AG10803 (cell line): ENCODE data around the gene CRPPA.

Experiments
- DNase-seq: peaks from one replicate; pipeline ENCODE4 v3.0.0; 2010; ENCODE audit warnings: low read depth
- H3K4me3 ChIP-seq: 2 replicates; pipeline ENCODE4 v1.5.1; 2011; ENCODE audit warnings: mild to moderate bottlenecking, low read length, control low read depth
- TF ChIP-seq, protein P1 (sequence below): conservative IDR thresholded peaks from 2 replicates; pipeline ENCODE4 v1.5.1; 2011; ENCODE audit warnings: mild to moderate bottlenecking, low read length, control low read depth, inconsistent platforms

The CRPPA gene

DNA sequence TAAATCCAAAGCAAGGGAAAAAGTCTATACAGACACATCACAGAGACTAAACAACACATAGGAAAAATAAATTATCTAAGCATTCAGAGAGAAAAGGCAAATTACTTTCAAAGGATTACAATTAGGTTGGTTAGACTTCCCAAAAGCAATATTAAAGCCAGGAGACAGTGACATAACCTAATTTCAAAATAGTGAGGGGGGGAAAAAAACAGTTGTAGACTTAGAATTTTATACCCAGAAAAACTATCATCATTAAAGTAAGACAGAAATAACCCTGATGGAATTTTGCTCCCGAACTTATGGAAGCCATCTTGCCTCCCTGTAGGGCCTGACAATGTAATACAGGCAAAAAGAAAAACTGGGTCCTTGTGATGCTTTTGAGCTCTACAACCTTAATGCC, 18.4 kb downstream of the CRPPA start:
- DNase-seq: no peak
- H3K4me3 ChIP-seq: no peak overlapping the region
- TF ChIP-seq, protein P1, sequence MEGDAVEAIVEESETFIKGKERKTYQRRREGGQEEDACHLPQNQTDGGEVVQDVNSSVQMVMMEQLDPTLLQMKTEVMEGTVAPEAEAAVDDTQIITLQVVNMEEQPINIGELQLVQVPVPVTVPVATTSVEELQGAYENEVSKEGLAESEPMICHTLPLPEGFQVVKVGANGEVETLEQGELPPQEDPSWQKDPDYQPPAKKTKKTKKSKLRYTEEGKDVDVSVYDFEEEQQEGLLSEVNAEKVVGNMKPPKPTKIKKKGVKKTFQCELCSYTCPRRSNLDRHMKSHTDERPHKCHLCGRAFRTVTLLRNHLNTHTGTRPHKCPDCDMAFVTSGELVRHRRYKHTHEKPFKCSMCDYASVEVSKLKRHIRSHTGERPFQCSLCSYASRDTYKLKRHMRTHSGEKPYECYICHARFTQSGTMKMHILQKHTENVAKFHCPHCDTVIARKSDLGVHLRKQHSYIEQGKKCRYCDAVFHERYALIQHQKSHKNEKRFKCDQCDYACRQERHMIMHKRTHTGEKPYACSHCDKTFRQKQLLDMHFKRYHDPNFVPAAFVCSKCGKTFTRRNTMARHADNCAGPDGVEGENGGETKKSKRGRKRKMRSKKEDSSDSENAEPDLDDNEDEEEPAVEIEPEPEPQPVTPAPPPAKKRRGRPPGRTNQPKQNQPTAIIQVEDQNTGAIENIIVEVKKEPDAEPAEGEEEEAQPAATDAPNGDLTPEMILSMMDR: no peak

DNA sequence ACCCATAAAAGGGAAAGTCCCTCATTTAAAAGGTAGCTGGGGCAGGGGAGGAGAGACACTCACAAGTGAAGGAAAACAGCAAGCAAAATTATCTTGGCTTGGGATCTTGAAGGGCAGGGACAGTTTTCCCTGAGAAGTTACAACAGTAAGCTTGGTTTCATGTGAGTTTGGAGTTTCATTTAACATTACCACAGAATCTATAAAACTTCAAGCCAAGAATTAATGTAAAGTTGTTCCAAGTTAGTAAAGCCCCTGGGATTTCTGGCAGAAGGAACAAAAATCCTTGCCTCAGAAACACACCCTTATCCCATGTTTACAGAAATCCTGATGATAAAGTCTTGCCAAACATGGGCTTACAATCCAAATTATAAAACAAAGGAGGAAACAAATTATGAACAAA, 19.2 kb downstream of the CRPPA start:
- DNase-seq: no peak
- TF ChIP-seq, protein P1: no peak

DNA sequence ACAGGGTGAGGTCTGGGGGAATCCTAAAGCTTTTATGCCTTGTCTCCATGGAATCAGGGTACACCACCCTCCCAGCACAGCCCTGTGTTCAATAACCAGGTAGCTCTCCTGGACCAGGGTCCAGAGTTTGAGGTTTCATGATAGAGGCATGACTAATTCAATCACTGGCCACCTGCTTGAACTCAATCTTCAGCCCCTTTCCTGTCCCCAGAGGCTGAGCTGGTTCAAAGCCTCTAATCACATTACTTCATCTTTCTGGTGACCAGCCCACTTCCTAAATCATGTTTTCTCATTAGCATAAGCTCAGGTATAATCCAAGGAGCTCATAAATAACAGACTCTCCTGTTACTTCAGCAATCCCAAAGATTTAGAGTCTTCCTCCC, 20.5 kb downstream of the CRPPA start:
- DNase-seq: no peak
- TF ChIP-seq, protein P1: no peak
- H3K4me3 ChIP-seq: no peak overlapping the region

More for the DNA sequence above, 19.2 kb downstream of the CRPPA start:
- no peak overlapping the region for H3K4me3 ChIP-seq

DNA sequence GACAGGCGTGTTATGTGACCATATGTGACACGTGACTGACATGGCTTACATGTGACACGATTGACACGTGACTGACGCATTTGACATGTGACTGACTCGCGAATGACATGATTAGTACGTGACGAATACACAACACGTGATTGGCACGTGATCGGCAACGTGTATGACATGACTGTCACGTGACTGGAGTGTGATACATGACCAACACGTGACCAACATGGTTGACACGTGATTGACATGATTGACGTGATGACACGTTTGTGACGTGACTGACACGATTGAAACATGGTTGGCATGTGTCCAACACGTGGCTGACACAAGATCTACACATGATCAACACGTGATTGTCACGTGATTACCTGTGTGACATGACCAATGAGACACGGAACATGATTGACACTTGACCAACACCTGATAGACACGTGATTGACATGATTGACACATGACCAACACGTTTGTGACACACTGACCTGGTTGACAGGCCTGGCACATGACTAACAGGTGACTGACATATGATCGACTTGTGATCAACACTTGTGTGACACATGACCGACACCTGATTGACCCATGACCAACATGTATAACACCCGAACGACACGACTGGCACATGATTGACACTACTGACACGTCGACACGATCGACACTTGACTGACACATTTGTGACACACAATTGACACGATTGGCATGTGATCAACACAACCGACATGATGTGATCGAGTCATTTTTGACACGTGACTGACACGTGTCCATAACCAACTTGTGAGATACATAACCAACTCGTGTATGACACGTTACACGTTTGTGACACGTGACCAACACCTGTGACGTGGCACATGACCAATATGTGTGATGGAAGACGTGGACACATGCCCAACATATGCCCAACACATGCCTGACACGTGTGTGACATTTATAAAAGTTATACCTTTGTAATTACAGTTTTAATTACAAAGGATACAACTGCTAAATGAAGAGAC, 21.1 kb downstream of the CRPPA start:
- no peak for DNase-seq
- no peak overlapping the region for H3K4me3 ChIP-seq
- TF ChIP-seq, protein P1: no peak

DNA sequence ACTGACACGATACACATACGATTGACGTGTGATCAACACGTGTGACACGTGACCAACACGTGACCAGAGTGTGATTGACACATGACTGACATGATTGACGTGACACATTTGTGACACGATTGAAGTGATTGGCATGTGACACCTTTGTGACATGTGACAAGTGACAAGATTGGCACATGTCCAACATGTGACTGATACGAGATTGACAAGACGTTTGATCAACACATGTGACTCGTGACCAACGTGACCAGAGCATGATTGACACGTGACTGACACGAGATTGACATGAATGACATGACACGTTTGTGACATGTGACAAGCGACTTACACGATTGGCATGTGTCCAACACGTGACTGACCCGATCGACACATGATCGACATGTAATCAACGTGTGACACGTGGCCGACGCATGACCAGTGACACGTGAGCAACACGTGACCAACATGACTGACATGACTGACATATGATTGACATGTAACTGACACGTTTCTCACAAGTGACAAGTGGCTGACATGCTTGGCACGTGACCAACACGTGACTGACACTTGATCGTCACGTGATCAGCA, 22.0 kb downstream of the CRPPA start:
- TF ChIP-seq, protein P1: no peak
- DNase-seq: no peak
- no peak overlapping the region for H3K4me3 ChIP-seq

DNA sequence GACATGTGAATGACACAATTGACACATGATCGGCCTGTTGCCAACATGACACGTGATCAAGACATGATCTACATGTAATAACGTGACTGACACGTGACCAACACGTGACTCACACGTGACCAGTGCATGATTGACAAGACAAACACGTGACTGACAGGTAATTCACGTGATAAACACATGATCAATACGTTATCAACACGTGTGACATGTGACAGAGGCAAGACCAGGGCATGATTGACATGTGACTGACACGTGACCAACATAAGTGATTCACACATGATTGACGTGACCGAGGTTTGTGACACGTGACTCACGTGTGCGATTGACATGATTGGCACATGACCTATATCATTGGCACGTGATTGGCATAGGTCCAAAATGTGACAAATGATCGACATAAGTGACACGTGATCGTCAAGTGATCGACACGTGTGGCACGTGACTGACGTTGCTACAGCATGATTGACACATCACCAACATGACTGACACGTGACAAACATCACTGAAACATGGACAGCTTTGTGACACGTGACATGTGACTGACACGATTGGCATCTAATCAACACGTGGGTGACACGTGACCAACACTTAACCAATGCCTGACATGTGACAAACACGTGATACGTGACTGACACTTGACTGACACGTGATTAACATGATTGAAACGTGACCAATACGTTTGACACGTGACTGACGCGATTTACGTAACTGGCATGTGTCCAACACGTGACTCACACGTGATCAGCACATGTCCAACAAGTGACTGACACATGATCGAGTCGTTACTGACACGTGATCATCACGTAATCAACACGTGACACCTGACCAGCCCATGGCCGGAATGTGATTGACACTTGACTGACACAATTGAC, 23.0 kb downstream of the CRPPA start:
- TF ChIP-seq, protein P1: no peak
- no peak for DNase-seq
- no peak overlapping the region for H3K4me3 ChIP-seq
